GM12892 (cell line): ENCODE data around the gene UBE2H.

Experiments used
- POLR2A ChIP-seq: IDR thresholded peaks from 2 replicates; pipeline ENCODE4 v1.6.1; 2011; ENCODE audit warnings: low read depth, low read length, control low read depth
- POLR2AphosphoS5 ChIP-seq: IDR thresholded peaks from 2 replicates; pipeline ENCODE4 v1.6.1; 2011; ENCODE audit warnings: low read depth, low read length, control low read depth

DNA sequence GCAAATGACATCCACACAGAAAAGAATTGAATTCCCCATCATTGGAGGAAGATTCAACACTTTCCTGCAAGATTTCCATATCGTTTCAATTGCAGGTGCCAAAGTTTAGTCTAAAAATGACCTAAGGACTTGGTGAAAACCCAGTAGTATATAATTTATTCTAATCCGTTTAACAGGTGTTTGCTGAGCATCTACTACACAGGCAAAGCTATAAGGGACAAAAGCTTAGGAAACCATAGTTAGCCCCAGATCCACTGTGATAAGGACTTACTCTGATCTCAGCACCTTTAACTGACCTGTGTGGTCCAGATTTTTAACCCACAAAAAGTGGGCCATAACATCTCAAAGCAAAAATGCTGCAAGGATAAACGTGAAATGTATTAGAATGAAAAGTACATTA, 19.1 kb downstream of the UBE2H start:
- TF ChIP-seq POLR2A: no peak
- no peak for TF ChIP-seq POLR2AphosphoS5
